HG02678 (cell line): ENCODE data around the gene ICE2.

Experiments
- ATAC-seq: cut with Tn5 transposase; IDR thresholded peaks from one replicate; pipeline ENCODE4 v1.9.1; 2021; ENCODE audit warnings: mild to moderate bottlenecking, moderate library complexity; ENCODE audit not compliant: unreplicated experiment

Gene ICE2

GRCh38 chr15:60507596-60508424 lies 28.9 kb upstream of the ICE2 start:
- peak; percentile 91 for ATAC-seq

GRCh38 chr15:60496853-60497252 lies 17.9 kb upstream of the ICE2 start:
- ATAC-seq: no peak

GRCh38 chr15:60494108-60494507 lies 15.2 kb upstream of the ICE2 start:
- ATAC-seq: no peak

GRCh38 chr15:60493166-60493565 lies 14.2 kb upstream of the ICE2 start:
- no peak for ATAC-seq

- ATAC-seq: no peak
These were observed 7.8 kb upstream of the ICE2 start for GRCh38 chr15:60486742-60487141.

- ATAC-seq: no peak
These were observed 6.6 kb upstream of the ICE2 start for GRCh38 chr15:60485365-60486055.

GRCh38 chr15:60483042-60483441 lies 4.1 kb upstream of the ICE2 start:
- ATAC-seq: no peak

- no peak for ATAC-seq
These were observed 1.9 kb upstream of the ICE2 start for GRCh38 chr15:60480888-60481287.

GRCh38 chr15:60480149-60480548 lies 1.2 kb upstream of the ICE2 start:
- ATAC-seq: no peak

GRCh38 chr15:60479361-60480110 lies 594 bp upstream of the ICE2 start:
- no peak for ATAC-seq

GRCh38 chr15:60477916-60478565 lies 901 bp downstream of the ICE2 start:
- ATAC-seq: no peak

GRCh38 chr15:60477164-60477563 lies 1.8 kb downstream of the ICE2 start:
- no peak for ATAC-seq

- ATAC-seq: no peak
These were observed 2.2 kb downstream of the ICE2 start for GRCh38 chr15:60476713-60477112.

GRCh38 chr15:60473135-60473534 lies 5.8 kb downstream of the ICE2 start:
- no peak for ATAC-seq

GRCh38 chr15:60471314-60471713 lies 7.6 kb downstream of the ICE2 start:
- no peak for ATAC-seq

- no peak for ATAC-seq
These were observed 8.9 kb downstream of the ICE2 start for GRCh38 chr15:60469893-60470641.

GRCh38 chr15:60464836-60465630 lies 13.9 kb downstream of the ICE2 start:
- ATAC-seq: no peak

GRCh38 chr15:60462027-60462426 lies 16.9 kb downstream of the ICE2 start:
- no peak for ATAC-seq

GRCh38 chr15:60460931-60461330 lies 18.0 kb downstream of the ICE2 start:
- no peak for ATAC-seq

- ATAC-seq: no peak
These were observed 20.2 kb downstream of the ICE2 start for GRCh38 chr15:60458721-60459120.
